Breast epithelium (tissue), 3 donors: ENCODE data around the gene RPL37.

ENCODE experiments used
- CTCF ChIP-seq, 3 donors: fragments of 450-650 bp; IDR thresholded peaks; one replicate each; pipeline ENCODE4 v1.5.1; 2016 to 2017; ENCODE audit warnings: antibody characterized with exemption in 3 of 3, mild to moderate bottlenecking in 3 of 3, moderate library complexity in 3 of 3
- POLR2AphosphoS5 ChIP-seq, 3 donors: sonication (generic); formaldehyde crosslinking; IDR thresholded peaks; one replicate each; pipeline ENCODE4 v1.6.1; 2017; ENCODE audit warnings: antibody characterized with exemption in 3 of 3

- TF ChIP-seq CTCF (IDR thresholded peaks at IDR 0.05) = no peak
- TF ChIP-seq POLR2AphosphoS5 (IDR thresholded peaks at IDR 0.05) = no peak
These were observed 58.4 kb downstream of the RPL37 start for GRCh38 chr5:40776658-40776977.
